ENCODE results near the gene UTP25. TPM values are rescaled to one million over a fixed set of nuclear protein-coding genes. Genes with fewer than 3 reads are reported as not detected.

UTP25 gene
- total RNA-seq, 3 donors from 2014 or later (not counting 1 experiment from before 2014, with no cell fraction given), result 6.0 to 8.9 (median 8.3) TPM

DNA sequence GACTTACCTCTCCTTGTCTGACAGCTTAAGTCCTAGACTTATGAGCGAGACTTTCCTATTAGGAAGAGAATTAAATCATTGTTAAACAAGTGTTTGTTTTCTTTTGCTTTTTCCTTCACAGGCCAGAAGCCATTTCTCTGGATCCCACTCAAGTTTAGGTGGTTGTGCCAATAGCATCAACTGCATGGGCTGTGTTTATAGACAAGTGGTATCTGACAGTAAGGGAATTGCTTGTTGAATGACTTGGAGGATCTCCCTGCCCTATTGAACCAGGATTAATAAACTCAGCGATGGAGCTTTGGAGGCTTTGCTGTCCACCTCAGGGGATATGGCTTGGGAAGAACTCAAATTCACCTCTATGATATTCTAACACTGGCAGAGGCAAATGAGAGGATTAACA is 43.7 kb downstream of the UTP25 start:
- Histone ChIP-seq H3K27ac (ENCODE audit: low read length) (no peak overlapping the region), H3K27me3 (ENCODE audit: control insufficient read depth, insufficient read depth, low read length) (peaks cover 2% of the 10 kb centered on the region), H3K9me3 (ENCODE audit: control insufficient read depth, insufficient read depth, low read length) (peaks cover 4% of the 10 kb centered on the region), H3K4me3 (ENCODE audit: low read length) (no peak overlapping the region), H3K4me1 (ENCODE audit: control insufficient read depth, insufficient read depth, low read length) (no peaks in the 10 kb centered on the region), H3K36me3 (ENCODE audit: control insufficient read depth, insufficient read depth, low read length) (no peaks in the 10 kb centered on the region)
- ATAC-seq (no peak), DNase-seq (no peak)
- H3K36me3 Mint-ChIP-seq, result peaks cover 7% of the 10 kb centered on the region
- H3K27me3 Mint-ChIP-seq (ENCODE audit: low read depth in 2 of 2), result peaks cover 12 to 45% of the 10 kb centered on the region in 2 donors
- H3K27ac Mint-ChIP-seq, result no peak overlapping the region
- WGBS (ENCODE audit: insufficient coverage), result 88% methylated on average over 2 of the region's 2 CpGs
- TF ChIP-seq, protein P1, sequence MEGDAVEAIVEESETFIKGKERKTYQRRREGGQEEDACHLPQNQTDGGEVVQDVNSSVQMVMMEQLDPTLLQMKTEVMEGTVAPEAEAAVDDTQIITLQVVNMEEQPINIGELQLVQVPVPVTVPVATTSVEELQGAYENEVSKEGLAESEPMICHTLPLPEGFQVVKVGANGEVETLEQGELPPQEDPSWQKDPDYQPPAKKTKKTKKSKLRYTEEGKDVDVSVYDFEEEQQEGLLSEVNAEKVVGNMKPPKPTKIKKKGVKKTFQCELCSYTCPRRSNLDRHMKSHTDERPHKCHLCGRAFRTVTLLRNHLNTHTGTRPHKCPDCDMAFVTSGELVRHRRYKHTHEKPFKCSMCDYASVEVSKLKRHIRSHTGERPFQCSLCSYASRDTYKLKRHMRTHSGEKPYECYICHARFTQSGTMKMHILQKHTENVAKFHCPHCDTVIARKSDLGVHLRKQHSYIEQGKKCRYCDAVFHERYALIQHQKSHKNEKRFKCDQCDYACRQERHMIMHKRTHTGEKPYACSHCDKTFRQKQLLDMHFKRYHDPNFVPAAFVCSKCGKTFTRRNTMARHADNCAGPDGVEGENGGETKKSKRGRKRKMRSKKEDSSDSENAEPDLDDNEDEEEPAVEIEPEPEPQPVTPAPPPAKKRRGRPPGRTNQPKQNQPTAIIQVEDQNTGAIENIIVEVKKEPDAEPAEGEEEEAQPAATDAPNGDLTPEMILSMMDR (IDR thresholded peaks at IDR 0.05), result no peak
- H3K4me1 Mint-ChIP-seq, result no peaks in the 10 kb centered on the region
- no peak overlapping the region for H3K4me3 Mint-ChIP-seq
- intact Hi-C loops (cut with micrococcal nuclease), result no loop called here
- peaks cover 2 to 3% of the 10 kb centered on the region in 2 donors for H3K9me3 Mint-ChIP-seq

DNA sequence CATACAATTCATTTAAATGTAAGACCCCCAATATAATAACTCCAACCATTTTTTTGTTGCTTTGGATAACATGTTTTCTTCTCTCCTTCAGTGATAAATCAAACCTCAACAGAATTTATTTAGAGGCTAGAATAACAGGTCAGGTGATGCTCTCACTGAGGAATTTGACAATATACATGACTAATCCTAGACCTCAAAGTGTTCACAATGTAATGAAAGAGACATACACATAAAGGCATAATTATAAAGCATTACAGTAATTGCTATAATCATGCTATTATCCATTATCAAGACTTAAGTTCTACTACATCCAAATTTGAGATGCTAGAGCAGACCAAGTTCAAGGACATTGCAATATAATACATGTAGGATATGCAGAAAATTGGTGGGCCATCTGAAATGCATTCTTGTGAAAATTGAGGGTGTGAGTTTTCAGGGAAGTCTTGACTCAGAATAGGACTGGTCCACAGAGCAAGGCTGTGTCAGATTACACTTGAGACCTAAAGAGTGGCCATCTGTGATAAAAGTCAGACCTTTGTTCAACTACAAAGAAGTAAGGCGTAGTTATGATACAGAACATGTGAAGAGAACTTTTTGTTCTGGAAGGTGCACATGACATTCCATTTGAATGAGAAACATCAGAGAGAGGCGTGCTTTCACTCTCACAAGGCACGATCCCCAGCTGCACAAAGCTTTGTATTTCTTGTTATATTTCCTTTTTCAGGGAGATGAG is 45.5 kb downstream of the UTP25 start:
- 77% methylated on average over 3 of the region's 3 CpGs for WGBS (ENCODE audit: insufficient coverage)
- Histone ChIP-seq H3K36me3 (ENCODE audit: control insufficient read depth, insufficient read depth, low read length) (no peaks in the 10 kb centered on the region), H3K27ac (ENCODE audit: low read length) (no peak overlapping the region), H3K9me3 (ENCODE audit: control insufficient read depth, insufficient read depth, low read length) (no peaks in the 10 kb centered on the region), H3K4me3 (ENCODE audit: low read length) (no peak overlapping the region), H3K4me1 (ENCODE audit: control insufficient read depth, insufficient read depth, low read length) (no peaks in the 10 kb centered on the region), H3K27me3 (ENCODE audit: control insufficient read depth, insufficient read depth, low read length) (peaks cover 2% of the 10 kb centered on the region)
- Mint-ChIP-seq H3K9me3 (no peaks in the 10 kb centered on the region), H3K4me1 (no peaks in the 10 kb centered on the region), H3K27me3 (ENCODE audit: low read depth in 2 of 2) (peaks cover 11 to 50% of the 10 kb centered on the region in 2 donors), H3K27ac (no peak overlapping the region), H3K4me3 (no peak overlapping the region), H3K36me3 (no peaks in the 10 kb centered on the region)
- no peak for ATAC-seq
- TF ChIP-seq, protein P1 (IDR thresholded peaks at IDR 0.05), result no peak
- no peak for DNase-seq
- intact Hi-C loops (cut with micrococcal nuclease), result no loop called here

DNA sequence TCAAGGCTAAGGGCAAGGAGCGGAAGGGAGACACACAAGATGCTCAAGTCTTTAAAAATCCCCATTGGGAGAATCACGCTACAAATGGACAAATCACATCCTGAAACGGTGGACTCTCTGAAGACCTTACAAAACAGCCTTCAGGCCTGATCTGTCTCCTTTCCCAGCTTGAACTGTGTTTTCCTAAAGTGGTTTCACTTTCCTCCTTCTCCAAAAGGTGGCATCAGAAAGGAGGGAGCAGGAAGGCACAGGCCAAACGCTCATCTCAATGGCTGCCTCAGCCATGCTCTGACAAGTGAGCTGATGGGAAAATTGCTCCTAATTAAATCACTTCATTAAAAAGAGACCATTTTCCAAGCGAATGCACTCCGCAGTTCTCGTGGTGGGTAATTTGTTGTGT is 47.7 kb downstream of the UTP25 start:
- no peak overlapping the region for H3K27ac Mint-ChIP-seq

More for the DNA sequence above, 47.7 kb downstream of the UTP25 start:
- H3K9me3 ChIP-seq (ENCODE audit: control insufficient read depth, insufficient read depth, low read length), result no peaks in the 10 kb centered on the region
- DNase-seq (no peak), ATAC-seq (no peak)
- intact Hi-C loops (cut with micrococcal nuclease), result no loop called here
- Mint-ChIP-seq H3K4me3 (no peak overlapping the region), H3K4me1 (no peaks in the 10 kb centered on the region), H3K27me3 (ENCODE audit: low read depth in 2 of 2) (peaks cover 13 to 32% of the 10 kb centered on the region in 2 donors), H3K9me3 (no peaks in the 10 kb centered on the region), H3K36me3 (no peaks in the 10 kb centered on the region)
- no peaks in the 10 kb centered on the region for H3K36me3 ChIP-seq (ENCODE audit: control insufficient read depth, insufficient read depth, low read length)
- H3K27ac ChIP-seq (ENCODE audit: low read length), result no peak overlapping the region
- H3K4me1 ChIP-seq (ENCODE audit: control insufficient read depth, insufficient read depth, low read length), result no peaks in the 10 kb centered on the region
- TF ChIP-seq, protein P1 (IDR thresholded peaks at IDR 0.05), result no peak
- H3K4me3 ChIP-seq (ENCODE audit: low read length), result no peak overlapping the region
- 90% methylated on average over 7 of the region's 7 CpGs for WGBS (ENCODE audit: insufficient coverage)
- H3K27me3 ChIP-seq (ENCODE audit: control insufficient read depth, insufficient read depth, low read length), result peaks cover 2% of the 10 kb centered on the region

All from natural killer cell (primary cell).